MCF 10A (cell line): ENCODE results near the gene SETMAR. TPM values are rescaled to one million over a fixed set of nuclear protein-coding genes. Genes with fewer than 3 reads are reported as not detected.

ENCODE experiments used
- BruUV-seq: library from RNA; stranded (reverse); fragments of 400-500 nt; replicated peaks from 2 replicates; lab custom pipeline; 2021; lab: Mats Ljungman, UMichigan
- CTCF ChIA-PET: fragments of 300-600 bp; sonication (Branson Sonifier 250); formaldehyde crosslinking; extraction: SDS; loops from one replicate; lab custom pipeline; 2021; ENCODE audit warnings: antibody characterized with exemption, inconsistent platforms; lab: Yijun Ruan, JAX
- POLR2A ChIA-PET: fragments of 300-600, 350-650 bp; sonication (Branson Sonifier 250); formaldehyde crosslinking; extraction: SDS; loops from one replicate; lab custom pipeline; 2020; ENCODE audit warnings: antibody characterized with exemption, inconsistent platforms; lab: Yijun Ruan, JAX
- DNase-seq: peaks from one replicate; pipeline ENCODE4 v3.0.0-alpha.2; 2018; ENCODE audit not compliant: unreplicated experiment
- H3K27ac Mint-ChIP-seq: one replicate; pipeline ENCODE4 v1.8.0; 2022; ENCODE audit warnings: mild to moderate bottlenecking, low read depth, mixed read lengths; ENCODE audit not compliant: unreplicated experiment
- H3K27me3 Mint-ChIP-seq: one replicate; pipeline ENCODE4 v1.8.0; 2022; ENCODE audit warnings: mixed read lengths; ENCODE audit not compliant: insufficient read depth, unreplicated experiment
- H3K36me3 Mint-ChIP-seq: one replicate; pipeline ENCODE4 v1.8.0; 2022; ENCODE audit warnings: mild to moderate bottlenecking, moderate library complexity, mixed read lengths; ENCODE audit not compliant: insufficient read depth, unreplicated experiment
- H3K4me1 Mint-ChIP-seq: one replicate; pipeline ENCODE4 v1.8.0; 2022; ENCODE audit warnings: mixed read lengths; ENCODE audit not compliant: insufficient read depth, unreplicated experiment
- H3K4me3 Mint-ChIP-seq: one replicate; pipeline ENCODE4 v1.8.0; 2022; ENCODE audit warnings: mild to moderate bottlenecking, moderate library complexity, mixed read lengths; ENCODE audit not compliant: unreplicated experiment
- H3K9me3 Mint-ChIP-seq: one replicate; pipeline ENCODE4 v1.8.0; 2022; ENCODE audit warnings: mixed read lengths; ENCODE audit not compliant: unreplicated experiment
- CTCF ChIP-seq: fragments of 200-600 bp; IDR thresholded peaks from one replicate; pipeline ENCODE4 v1.8.0; 2022; ENCODE audit warnings: antibody characterized with exemption, mild to moderate bottlenecking; ENCODE audit not compliant: unreplicated experiment
- intact Hi-C: fragments of 100-400 bp; cut with micrococcal nuclease; formaldehyde crosslinking; loops from 2 replicates; pipeline ENCODE4 v1.14.1; 2022
- total RNA-seq: library from RNA; stranded (reverse); gene quantifications from 2 replicates; pipeline ENCODE4 v1.2.3, GENCODE V29; 2022

The SETMAR gene
- total RNA-seq, 1 experiment from 2014 or later, result 8.3 TPM

- Mint-ChIP-seq H3K4me1 (no peaks in the 10 kb centered on the region), H3K36me3 (no peaks in the 10 kb centered on the region), H3K9me3 (no peaks in the 10 kb centered on the region), H3K27me3 (peaks cover 1% of the 10 kb centered on the region), H3K4me3 (no peak overlapping the region), H3K27ac (no peak overlapping the region)
- no TSS peak for BruUV-seq
- peak; percentile 42 for DNase-seq
- peak; percentile 53 for TF ChIP-seq CTCF
- ChIA-PET CTCF (interaction anchor here (0.5 to 4.3 kb wide), 32 partner anchors 9 to 1160 kb away, joined by 3 to 72 read pairs (median 3); partner anchors contain the start of gene CRBN), POLR2A (interaction anchor here (0.5 to 1.0 kb wide), 2 partner anchors 69 to 1072 kb away, joined by 3 to 6 read pairs; no protein-coding TSS in a partner anchor)
- intact Hi-C loops, result loop anchor here (1.0 to 5.0 kb wide), 2 partner anchors 270 to 1072 kb away; no protein-coding TSS in a partner anchor
These were observed 31.3 kb upstream of the SETMAR start for GRCh38 chr3:4271834-4272233.

DNA sequence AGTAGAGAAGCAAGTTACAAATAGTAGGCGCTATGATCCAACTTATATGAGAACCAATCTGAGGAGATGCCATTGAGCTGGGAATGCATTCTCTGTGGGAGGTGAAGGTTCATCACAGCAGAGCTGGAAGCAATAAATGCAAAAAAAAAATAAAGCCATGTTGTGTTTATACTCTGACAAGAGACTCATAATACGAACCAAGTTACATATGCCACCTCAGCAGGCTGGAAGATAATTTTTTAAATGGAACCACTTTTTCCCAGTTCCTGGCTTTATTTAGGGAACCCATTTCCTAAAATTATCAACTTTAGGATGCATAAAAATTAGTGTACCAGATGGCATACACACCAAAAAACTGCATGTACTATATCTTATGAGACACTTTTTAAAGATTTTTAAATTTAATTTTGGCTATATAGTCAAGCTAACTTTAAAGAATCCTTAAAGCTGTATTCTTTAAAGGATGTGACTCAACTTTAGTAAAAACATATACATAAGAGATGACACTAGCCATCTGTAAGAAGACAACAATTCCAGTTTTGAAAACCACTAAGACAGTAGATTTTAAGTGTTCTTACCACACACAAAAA is 23.6 kb upstream of the SETMAR start:
- CTCF ChIA-PET, result interaction anchor here (0.6 to 2.5 kb wide), 6 partner anchors 8 to 1079 kb away, joined by 3 to 12 read pairs (median 5); no protein-coding TSS in a partner anchor
- POLR2A ChIA-PET, result interaction anchor here (1.2 kb wide), 1 partner anchor 13 kb away, joined by 3 read pairs; no protein-coding TSS in a partner anchor

DNA sequence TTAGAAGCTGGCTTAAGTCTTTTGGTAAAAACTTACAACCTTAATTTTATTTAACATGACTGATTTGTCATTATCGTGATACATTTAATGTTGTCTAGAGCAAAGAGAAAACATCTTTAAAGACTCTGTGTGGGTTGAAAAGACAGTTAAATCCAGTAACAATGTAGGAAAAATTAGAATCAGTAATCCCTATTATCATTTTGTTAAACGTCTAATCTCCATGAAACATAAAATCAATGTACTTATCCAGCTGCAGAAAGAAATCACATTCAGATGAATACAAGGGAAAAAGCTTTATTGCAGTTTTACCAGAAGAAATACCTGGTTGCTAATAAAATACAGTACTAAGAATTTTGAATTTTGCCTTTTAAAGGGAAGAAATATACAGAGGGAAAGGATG is 21.2 kb upstream of the SETMAR start:
- CTCF ChIA-PET, result interaction anchor here (0.6 kb wide), 1 partner anchor 581 kb away, joined by 3 read pairs; no protein-coding TSS in a partner anchor
- H3K27ac Mint-ChIP-seq, result no peak overlapping the region
- no peaks in the 10 kb centered on the region for H3K4me1 Mint-ChIP-seq
- no peaks in the 10 kb centered on the region for H3K9me3 Mint-ChIP-seq
- H3K4me3 Mint-ChIP-seq, result no peak overlapping the region
- no peaks in the 10 kb centered on the region for H3K36me3 Mint-ChIP-seq
- no peak for TF ChIP-seq CTCF
- peaks cover 30% of the 10 kb centered on the region for H3K27me3 Mint-ChIP-seq
- intact Hi-C loops, result no loop called here
- DNase-seq, result no peak
- POLR2A ChIA-PET, result no interaction called here
- no TSS peak for BruUV-seq

More for the DNA sequence above, 23.6 kb upstream of the SETMAR start:
- no peak for TF ChIP-seq CTCF
- Mint-ChIP-seq H3K27ac (no peak overlapping the region), H3K27me3 (peaks cover 33% of the 10 kb centered on the region), H3K9me3 (no peaks in the 10 kb centered on the region), H3K4me3 (no peak overlapping the region), H3K36me3 (no peaks in the 10 kb centered on the region), H3K4me1 (no peaks in the 10 kb centered on the region)
- intact Hi-C loops, result no loop called here
- BruUV-seq, result no TSS peak
- no peak for DNase-seq

- H3K9me3 Mint-ChIP-seq, result no peaks in the 10 kb centered on the region
- no TSS peak for BruUV-seq
These were observed 18.3 kb upstream of the SETMAR start for GRCh38 chr3:4284865-4285264.

More at GRCh38 chr3:4284865-4285264, 18.3 kb upstream of the SETMAR start:
- ChIA-PET POLR2A (interaction anchor here (0.8 kb wide), 1 partner anchor 8 kb away, joined by 3 read pairs; no protein-coding TSS in a partner anchor), CTCF (interaction anchor here (1.1 to 7.0 kb wide), 2 partner anchors 13 to 1085 kb away, joined by 3 to 73 read pairs; no protein-coding TSS in a partner anchor)
- H3K4me1 Mint-ChIP-seq, result no peaks in the 10 kb centered on the region
- no peak for DNase-seq
- TF ChIP-seq CTCF, result no peak
- no peak overlapping the region for H3K4me3 Mint-ChIP-seq
- H3K36me3 Mint-ChIP-seq, result no peaks in the 10 kb centered on the region
- H3K27me3 Mint-ChIP-seq, result peaks cover 29% of the 10 kb centered on the region
- intact Hi-C loops, result no loop called here
- H3K27ac Mint-ChIP-seq, result no peak overlapping the region
